Measurements from ENCODE around the gene STEAP3. TPM values are rescaled to one million over a fixed set of nuclear protein-coding genes. Genes with fewer than 3 reads are reported as not detected.

Gene STEAP3
- total and polyA plus RNA-seq, 2 donors (not counting 3 experiments of a cell fraction or from before 2014, with no cell fraction given) = 8.6 to 17.4 TPM

- ChIA-PET CTCF (interaction anchor here (1.4 kb wide), 1 partner anchor 21 kb away, joined by 3 read pairs; no protein-coding TSS in a partner anchor), POLR2A (no interaction called here)
Measured at GRCh38 chr2:119249311-119249710, 25.7 kb downstream of the STEAP3 start.

More at GRCh38 chr2:119249311-119249710, 25.7 kb downstream of the STEAP3 start:
- Histone ChIP-seq H3K4me3 (replicated peaks in 1 of 3; ENCODE audit: insufficient read depth in 1 of 3, low read depth in 1 of 3, low read length in 3 of 3) (no peak overlapping the region), H3K9ac (replicated peaks; ENCODE audit: extremely low read depth, insufficient read depth, low read length) (no peak overlapping the region), H3K27ac (ENCODE audit: insufficient read depth, low read depth, low read length) (no peak overlapping the region), H3K9me1 (replicated peaks; ENCODE audit: control insufficient read depth, extremely low read depth, insufficient read depth, low read length) (no peaks in the 10 kb centered on the region), H3K27me3 (ENCODE audit: control insufficient read depth in 2 of 2, insufficient read depth in 2 of 2, low read length in 2 of 2) (no peaks in the 10 kb centered on the region), H3K9me3 (replicated peaks; ENCODE audit: control insufficient read depth, insufficient read depth, low read length) (no peaks in the 10 kb centered on the region), H3K4me1 (ENCODE audit: control insufficient read depth, extremely low read depth, insufficient read depth, low read length) (peaks cover 21% of the 10 kb centered on the region), H3K4me2 (ENCODE audit: insufficient read depth, low read length) (no peak overlapping the region), H3K79me2 (ENCODE audit: control insufficient read depth, insufficient read depth, low read length) (peaks cover 2% of the 10 kb centered on the region), H2AFZ (ENCODE audit: low read depth, low read length) (no peak overlapping the region), H3K36me3 (ENCODE audit: control insufficient read depth in 2 of 2, extremely low read depth in 1 of 2, insufficient read depth in 2 of 2, low read length in 2 of 2) (no peaks in the 10 kb centered on the region), H4K20me1 (replicated peaks; ENCODE audit: control insufficient read depth, extremely low read depth, insufficient read depth, low read length) (no peaks in the 10 kb centered on the region)
- no TSS peak for BruUV-seq (replicated peaks)
- TF ChIP-seq FOS (IDR thresholded peaks at IDR 0.05; ENCODE audit: borderline replicate concordance, insufficient read depth, low read length) (no peak), POLR2A (IDR thresholded peaks at IDR 0.05; ENCODE audit: low read depth, low read length) (no peak), MAX (IDR thresholded peaks at IDR 0.05; ENCODE audit: insufficient read depth, insufficient read length) (no peak), EZH2 (IDR thresholded peaks at IDR 0.05; ENCODE audit: borderline replicate concordance, low read depth, low read length, severe bottlenecking) (no peak), POLR2AphosphoS5 (IDR thresholded peaks at IDR 0.05; ENCODE audit: insufficient read depth, low read depth, low read length) (no peak), MYC (IDR thresholded peaks at IDR 0.05; ENCODE audit: low read depth, low read length) (no peak), GATA2 (IDR thresholded peaks at IDR 0.05; ENCODE audit: insufficient read depth, insufficient read length, low read depth, low read length) (no peak), CTCF (IDR thresholded peaks at IDR 0.05; ENCODE audit: extremely low read depth in 1 of 2, insufficient read depth in 1 of 2, low read depth in 1 of 2, low read length in 2 of 2) (no peak), JUN (IDR thresholded peaks at IDR 0.05; ENCODE audit: borderline replicate concordance, insufficient read depth, insufficient read length, low read depth) (no peak)
- FAIRE-seq (no peak), DNase-seq (ENCODE audit: low read depth, low spot score) (no peak)
- dilution Hi-C loops (cut with MboI; ENCODE audit: extremely low pct_ligation_motif_present, low sequenced_read_pairs) (no loop called here), intact Hi-C loops (cut with micrococcal nuclease) (no loop called here)
